Cardiac septum (tissue), 1 donor: ENCODE results near the gene GPRIN1. TPM values are rescaled to one million over a fixed set of nuclear protein-coding genes. Genes with fewer than 3 reads are reported as not detected.
A peak's percentile ranks its signal among the peaks of the same experiment; 100 is the strongest.

Experiments used
- DNase-seq: peaks from one replicate; pipeline ENCODE4 v3.0.0-alpha.2; 2020; ENCODE audit warnings: low spot score
- intact Hi-C: fragments of 100-400 bp; cut with DNase I; formaldehyde crosslinking; loops from one replicate; pipeline ENCODE4 v1.14.0; 2022
- total RNA-seq: library from RNA; stranded (reverse); fragmentation: NEBNext Ultra II Directional; extraction: Animal tissue kit (Norgen Biotek cat#: 25700); gene quantifications from one replicate; pipeline ENCODE4 v1.2.1, GENCODE V29; 2021
- donor health status: DM: no; HTN: no; CAD: no.

GPRIN1 gene
- total RNA-seq, 1 donor from 2014 or later = 0.48 TPM

DNA sequence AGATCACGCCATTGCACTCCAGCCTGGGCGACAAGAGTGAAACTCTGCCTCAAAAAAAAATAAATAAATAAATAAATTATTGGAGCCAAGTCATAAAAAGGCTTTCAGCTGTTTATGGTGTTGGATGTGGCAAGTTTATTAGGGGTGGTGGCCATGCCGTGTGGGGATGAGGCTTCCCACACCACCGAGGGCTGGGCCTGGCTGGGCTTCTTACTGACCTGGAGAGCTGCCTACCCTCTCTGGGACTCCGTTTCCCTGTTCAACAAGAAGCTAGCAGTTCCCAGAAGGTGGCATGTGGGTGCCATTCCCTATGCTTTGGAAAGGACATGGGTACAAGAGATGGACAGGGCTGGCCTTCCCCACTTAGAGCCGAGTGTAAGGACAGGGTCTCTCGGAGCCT lies 22.6 kb downstream of the GPRIN1 start:
- no peak for DNase-seq
- intact Hi-C loops = no loop called here

GRCh38 chr5:176583076-176583475 lies 26.9 kb downstream of the GPRIN1 start:
- intact Hi-C loops = no loop called here
- no peak for DNase-seq

- intact Hi-C loops = no loop called here
- DNase-seq = no peak
These were observed 28.6 kb downstream of the GPRIN1 start for GRCh38 chr5:176581361-176581760.

DNA sequence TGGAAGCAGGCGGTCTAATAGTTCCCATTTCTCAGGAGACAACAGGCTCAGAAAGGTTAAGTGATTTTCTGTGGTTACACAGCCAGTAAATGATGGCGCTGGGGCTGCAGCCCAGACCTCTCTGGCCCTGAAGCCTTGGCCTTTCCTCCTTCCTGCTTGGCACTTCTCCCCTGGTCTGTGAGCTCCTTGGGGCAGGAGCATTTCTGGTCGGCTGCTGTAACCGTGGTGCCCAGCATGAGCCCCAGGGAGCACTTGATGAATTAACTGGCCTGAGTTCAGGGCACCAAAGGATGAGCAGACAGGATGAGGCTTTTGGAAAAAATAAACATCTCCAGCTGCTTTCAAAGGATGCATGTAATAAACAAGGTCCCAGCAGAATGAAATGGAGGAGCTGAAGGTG lies 30.6 kb downstream of the GPRIN1 start:
- intact Hi-C loops = no loop called here
- DNase-seq = no peak

DNA sequence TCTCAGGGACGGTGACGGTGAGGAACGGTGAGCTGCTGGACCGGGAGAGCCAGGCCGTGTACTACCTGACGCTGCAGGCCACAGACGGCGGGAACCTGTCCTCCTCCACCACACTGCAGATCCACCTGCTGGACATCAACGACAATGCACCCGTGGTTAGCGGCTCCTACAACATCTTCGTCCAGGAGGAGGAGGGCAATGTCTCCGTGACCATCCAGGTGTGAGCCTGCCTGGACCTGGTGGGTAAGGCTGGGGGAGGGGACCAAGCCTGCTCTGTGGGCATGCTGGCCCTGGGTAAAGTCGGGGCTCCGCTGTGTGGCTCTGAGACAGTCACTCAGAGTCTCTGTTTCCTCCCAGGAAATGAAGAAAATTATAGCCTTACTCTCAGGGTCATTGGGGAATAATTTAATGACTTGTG lies 31.6 kb downstream of the GPRIN1 start:
- no peak for DNase-seq
- intact Hi-C loops = no loop called here

- intact Hi-C loops = no loop called here
- DNase-seq = no peak
These were observed 32.4 kb downstream of the GPRIN1 start for GRCh38 chr5:176577312-176578176.

- intact Hi-C loops = no loop called here
These were observed 34.2 kb downstream of the GPRIN1 start for GRCh38 chr5:176575488-176576422.

DNA sequence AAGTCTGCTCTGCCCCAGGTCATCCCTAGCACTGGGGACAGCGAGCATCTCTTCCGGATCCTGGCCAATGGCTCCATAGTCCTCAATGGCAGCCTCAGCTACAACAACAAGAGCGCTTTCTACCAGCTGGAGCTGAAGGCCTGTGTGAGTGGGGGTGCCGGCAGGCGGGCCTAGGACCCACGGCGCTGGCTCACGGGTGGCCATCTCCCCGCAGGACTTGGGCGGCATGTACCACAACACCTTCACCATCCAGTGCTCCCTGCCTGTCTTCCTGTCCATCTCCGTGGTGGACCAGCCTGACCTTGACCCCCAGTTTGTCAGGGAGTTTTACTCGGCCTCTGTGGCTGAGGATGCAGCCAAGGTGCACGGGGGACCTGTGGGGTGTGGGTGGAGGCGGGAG lies 34.9 kb downstream of the GPRIN1 start:
- DNase-seq = no peak
- intact Hi-C loops = no loop called here

More at GRCh38 chr5:176575488-176576422, 34.2 kb downstream of the GPRIN1 start:
- no peak for DNase-seq

GRCh38 chr5:176574297-176574591 lies 35.7 kb downstream of the GPRIN1 start:
- intact Hi-C loops = no loop called here
- DNase-seq = no peak

GRCh38 chr5:176573564-176574296 lies 36.2 kb downstream of the GPRIN1 start:
- intact Hi-C loops = no loop called here
- peak; percentile 88 for DNase-seq

DNA sequence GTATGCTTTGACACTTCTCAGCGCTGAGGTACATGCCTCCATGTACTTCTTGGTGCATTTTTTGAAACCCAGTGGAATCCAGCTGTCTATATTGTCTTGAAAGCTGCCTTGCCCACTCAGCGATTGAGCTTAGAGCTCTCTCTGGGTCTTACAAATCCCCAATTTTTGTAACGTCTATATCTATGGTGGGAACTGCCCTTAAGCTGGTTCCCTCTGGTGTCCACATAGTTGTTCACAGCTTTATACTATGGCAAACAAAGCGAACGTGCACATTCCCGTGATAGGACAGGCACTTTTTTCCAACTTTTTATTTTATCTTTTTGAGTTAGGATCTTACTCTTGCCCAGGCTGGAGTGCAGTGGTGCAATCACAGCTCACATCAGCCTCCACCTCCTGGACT lies 39.9 kb downstream of the GPRIN1 start:
- DNase-seq = no peak
- intact Hi-C loops = no loop called here

- no peak for DNase-seq
- intact Hi-C loops = no loop called here
These were observed 41.3 kb downstream of the GPRIN1 start for GRCh38 chr5:176568657-176569056.

DNA sequence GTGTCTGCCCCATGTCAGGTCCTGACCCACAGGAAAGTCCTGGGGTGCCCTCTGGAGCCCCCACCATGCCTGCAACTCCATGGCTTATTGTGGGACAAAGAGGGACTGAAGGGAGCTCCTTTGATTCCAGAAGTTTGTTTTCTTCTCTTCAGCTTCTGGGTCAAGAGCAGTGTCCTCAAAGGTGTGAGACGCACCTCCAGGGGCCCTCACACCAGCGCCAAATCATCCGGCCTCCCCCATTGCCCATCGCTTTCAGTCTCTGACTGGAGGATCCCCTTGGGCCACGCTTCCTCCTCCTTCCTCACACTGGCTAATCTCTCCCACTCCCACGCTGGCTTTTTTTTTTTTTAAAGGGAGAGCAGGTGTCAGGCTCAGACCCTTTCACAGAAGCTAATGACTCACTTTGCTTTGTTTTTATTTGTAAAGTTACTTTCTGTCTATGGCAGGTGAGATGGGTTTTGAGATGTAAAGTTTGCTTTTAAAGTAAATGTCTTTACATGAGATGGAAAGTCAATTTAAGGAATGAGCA lies 44.1 kb downstream of the GPRIN1 start:
- no peak for DNase-seq
- intact Hi-C loops = no loop called here

DNA sequence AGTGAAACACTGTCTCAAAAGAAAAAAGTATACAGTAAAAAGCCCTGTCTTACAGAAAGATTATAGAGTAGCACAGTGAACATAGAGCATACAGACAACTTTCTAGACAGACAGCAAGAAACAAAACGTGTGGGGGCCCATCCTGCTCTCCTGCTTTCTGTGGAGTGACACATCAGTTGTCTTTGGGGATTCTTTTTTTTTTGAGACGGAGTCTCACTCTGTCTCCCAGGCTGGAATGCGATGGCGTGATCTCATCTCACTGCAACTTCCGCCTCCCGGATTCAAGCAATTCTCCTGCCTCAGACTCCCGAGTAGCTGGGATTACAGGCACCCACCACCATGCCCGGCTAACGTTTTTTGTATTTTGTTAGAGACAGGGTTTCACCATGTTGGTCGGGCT lies 46.0 kb downstream of the GPRIN1 start:
- intact Hi-C loops = no loop called here
- DNase-seq = no peak

DNA sequence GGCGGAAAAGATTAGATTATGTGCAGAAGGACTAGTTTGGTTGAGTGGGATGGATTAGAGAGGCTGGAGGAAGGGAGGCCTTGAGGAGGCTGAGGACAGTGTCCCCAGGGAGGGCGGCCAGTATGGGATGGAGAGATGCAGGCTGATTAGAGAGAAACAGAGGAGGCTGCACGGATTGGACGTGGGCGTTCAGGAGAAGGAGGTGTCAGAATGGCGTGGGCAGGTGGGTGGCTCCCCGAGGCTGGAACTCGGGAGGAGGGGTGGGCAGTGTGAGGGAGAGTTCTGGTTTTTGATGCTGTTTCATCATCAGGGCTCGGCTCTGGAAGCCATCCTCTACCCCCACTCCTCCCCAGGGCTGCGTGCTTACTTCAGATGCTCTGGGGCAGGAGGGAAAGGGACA lies 47.8 kb downstream of the GPRIN1 start:
- no peak for DNase-seq

DNA sequence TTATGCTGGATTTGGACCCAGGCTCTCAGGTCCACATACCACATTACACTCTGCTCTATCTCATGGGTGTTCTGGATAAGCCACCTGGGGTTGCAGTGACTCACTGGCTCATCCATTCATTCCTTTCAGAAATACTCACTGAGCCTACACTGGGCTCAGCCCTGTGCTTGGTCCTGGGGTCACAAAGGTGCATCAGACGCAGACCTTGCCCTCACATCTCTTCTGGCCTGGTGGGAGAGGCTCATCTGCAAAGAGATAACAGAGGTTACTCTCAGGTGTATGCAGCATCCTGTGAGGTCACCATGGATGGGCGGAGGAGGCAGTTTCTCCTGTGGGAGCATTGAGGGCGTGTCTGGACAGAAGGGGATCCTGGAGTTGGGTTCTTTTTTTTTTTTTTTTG lies 48.7 kb downstream of the GPRIN1 start:
- DNase-seq = no peak
- intact Hi-C loops = no loop called here

More for the DNA sequence above, 47.8 kb downstream of the GPRIN1 start:
- intact Hi-C loops = no loop called here

- intact Hi-C loops = no loop called here
- no peak for DNase-seq
These were observed 49.6 kb downstream of the GPRIN1 start for GRCh38 chr5:176560364-176560763.

GRCh38 chr5:176559683-176560082 lies 50.3 kb downstream of the GPRIN1 start:
- DNase-seq = no peak
- intact Hi-C loops = no loop called here

DNA sequence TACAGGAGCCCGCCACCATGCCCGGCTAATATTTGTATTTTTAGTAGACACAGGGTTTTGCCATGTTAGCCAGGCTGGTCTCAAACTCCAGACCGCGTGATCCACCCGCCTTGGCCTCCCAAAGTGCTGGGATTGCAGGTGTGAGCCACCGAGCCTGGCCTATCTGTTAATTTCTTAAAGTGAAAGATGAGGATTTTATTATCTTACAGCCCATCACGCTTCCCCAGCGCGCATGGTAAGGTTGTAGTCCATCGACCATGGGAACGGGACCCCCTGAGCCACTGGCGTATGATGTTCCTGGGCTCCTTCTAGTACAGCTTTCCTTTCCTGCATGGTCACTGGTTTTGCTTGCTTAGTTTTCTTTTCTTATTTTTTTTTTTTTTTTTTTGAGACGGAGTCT lies 52.1 kb downstream of the GPRIN1 start:
- intact Hi-C loops = no loop called here
- no peak for DNase-seq
